Measurements from ENCODE around the gene RHOXF2B.
"Not testable (repeated sequence)": the region's sequence is repeated elsewhere in the genome, so short reads cannot be mapped to it uniquely, and the experiment has no call there.

DNA sequence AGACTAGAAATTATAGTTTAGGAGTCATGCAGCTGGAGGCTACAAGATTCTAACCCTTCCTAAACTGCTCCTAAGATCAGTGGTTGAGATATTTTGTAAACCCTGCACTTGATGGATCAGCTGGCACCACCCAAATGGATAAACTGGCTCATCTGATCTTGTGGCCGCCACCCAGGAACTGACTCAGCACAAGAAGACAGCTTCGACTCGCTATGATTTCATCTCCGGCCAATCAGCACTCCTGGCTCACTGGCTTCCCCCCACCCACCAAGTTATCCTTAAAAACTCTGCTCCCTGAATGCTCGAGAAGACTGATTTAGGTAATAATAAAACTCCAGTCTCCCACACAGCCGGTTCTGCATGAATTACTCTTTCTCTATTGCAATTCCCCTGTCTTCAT is 34.8 kb downstream of the RHOXF2B start:
- TF ChIP-seq, protein P1, sequence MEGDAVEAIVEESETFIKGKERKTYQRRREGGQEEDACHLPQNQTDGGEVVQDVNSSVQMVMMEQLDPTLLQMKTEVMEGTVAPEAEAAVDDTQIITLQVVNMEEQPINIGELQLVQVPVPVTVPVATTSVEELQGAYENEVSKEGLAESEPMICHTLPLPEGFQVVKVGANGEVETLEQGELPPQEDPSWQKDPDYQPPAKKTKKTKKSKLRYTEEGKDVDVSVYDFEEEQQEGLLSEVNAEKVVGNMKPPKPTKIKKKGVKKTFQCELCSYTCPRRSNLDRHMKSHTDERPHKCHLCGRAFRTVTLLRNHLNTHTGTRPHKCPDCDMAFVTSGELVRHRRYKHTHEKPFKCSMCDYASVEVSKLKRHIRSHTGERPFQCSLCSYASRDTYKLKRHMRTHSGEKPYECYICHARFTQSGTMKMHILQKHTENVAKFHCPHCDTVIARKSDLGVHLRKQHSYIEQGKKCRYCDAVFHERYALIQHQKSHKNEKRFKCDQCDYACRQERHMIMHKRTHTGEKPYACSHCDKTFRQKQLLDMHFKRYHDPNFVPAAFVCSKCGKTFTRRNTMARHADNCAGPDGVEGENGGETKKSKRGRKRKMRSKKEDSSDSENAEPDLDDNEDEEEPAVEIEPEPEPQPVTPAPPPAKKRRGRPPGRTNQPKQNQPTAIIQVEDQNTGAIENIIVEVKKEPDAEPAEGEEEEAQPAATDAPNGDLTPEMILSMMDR (IDR thresholded peaks at IDR 0.05; ENCODE audit: borderline replicate concordance, extremely low read depth, low read length, poor library complexity, severe bottlenecking): not testable (repeated sequence)
- not testable (repeated sequence) for TF ChIP-seq EZH2 (IDR thresholded peaks at IDR 0.05; ENCODE audit: borderline replicate concordance, low read depth, low read length, severe bottlenecking)

Measured in DND-41 (cell line).